ENCODE measurements around the gene OR52J3. TPM values are rescaled to one million over a fixed set of nuclear protein-coding genes. Genes with fewer than 3 reads are reported as not detected.

Gene OR52J3
- total RNA-seq, 1 donor from 2014 or later = not detected

DNA sequence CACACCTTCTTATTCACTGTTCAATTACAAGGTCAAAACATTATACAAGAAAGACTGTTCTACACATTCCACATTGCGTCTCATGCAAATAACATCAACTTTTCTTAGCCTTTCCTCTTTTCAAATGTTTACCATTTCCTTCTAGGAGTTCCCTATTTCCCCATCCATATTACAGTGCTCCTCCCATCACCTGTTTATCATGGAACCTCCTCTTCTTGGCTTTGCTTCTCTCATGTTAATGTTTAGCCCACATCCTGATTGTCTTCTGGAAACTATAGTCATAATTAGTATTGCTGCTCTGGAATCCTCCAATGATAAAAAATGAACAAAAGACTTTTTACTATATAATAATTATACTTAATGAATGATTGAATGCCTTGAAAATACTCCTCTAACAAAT lies 44.3 kb downstream of the OR52J3 start:
- no peak for DNase-seq (ENCODE audit: low spot score)
- intact Hi-C loops (cut with DNase I) = no loop called here

- DNase-seq (ENCODE audit: low spot score) = no peak
- intact Hi-C loops (cut with DNase I) = no loop called here
Measured at GRCh38 chr11:5092821-5093585, 46.7 kb downstream of the OR52J3 start.

- intact Hi-C loops (cut with DNase I) = no loop called here
- no peak for DNase-seq (ENCODE audit: low spot score)
Measured at GRCh38 chr11:5096011-5096410, 49.7 kb downstream of the OR52J3 start.

Other genes with a start within 250 kb of the OR52J3 start
- not detected for gene OR52R1, start 242.1 kb upstream of the OR52J3 start, total RNA-seq
- not detected for gene OR51F2, start 225.2 kb upstream of the OR52J3 start, total RNA-seq
- gene OR51S1, start 197.3 kb upstream of the OR52J3 start, total RNA-seq = not detected
- gene OR51T1, start 164.6 kb upstream of the OR52J3 start, total RNA-seq = not detected
- gene OR51A7, start 142.7 kb upstream of the OR52J3 start, total RNA-seq = not detected
- not detected for gene OR51G2, start 127.2 kb upstream of the OR52J3 start, total RNA-seq
- gene OR51G1, start 122.2 kb upstream of the OR52J3 start, total RNA-seq = not detected
- not detected for gene OR51A4, start 98.9 kb upstream of the OR52J3 start, total RNA-seq
- gene OR51A2, start 90.8 kb upstream of the OR52J3 start, total RNA-seq = not detected
- not detected for gene OR51L1, start 51.7 kb upstream of the OR52J3 start, total RNA-seq
- gene OR52E2, start 13.1 kb downstream of the OR52J3 start, total RNA-seq = not detected
- not detected for gene OR52E1, start 23.0 kb downstream of the OR52J3 start, total RNA-seq
- gene OR52A5, start 91.8 kb downstream of the OR52J3 start, total RNA-seq = not detected
- gene OR52A1, start 108.2 kb downstream of the OR52J3 start, total RNA-seq = not detected
- not detected for gene OR51V1, start 154.2 kb downstream of the OR52J3 start, total RNA-seq
- 1,223 TPM for gene HBB, start 180.5 kb downstream of the OR52J3 start, total RNA-seq
- 4.4 TPM for gene HBD, start 188.0 kb downstream of the OR52J3 start, total RNA-seq
- gene HBG1, start 203.3 kb downstream of the OR52J3 start, total RNA-seq = not detected
- 0.94 TPM for gene HBG2, start 208.3 kb downstream of the OR52J3 start, total RNA-seq
- gene HBE1, start 223.4 kb downstream of the OR52J3 start, total RNA-seq = not detected